Uterus (tissue), 4 donors: Measurements from ENCODE around the gene DNAH7. TPM values are rescaled to one million over a fixed set of nuclear protein-coding genes. Genes with fewer than 3 reads are reported as not detected.

Experiments used
- DNase-seq, 2 donors: peaks; one replicate each; pipeline ENCODE4 v3.0.0-alpha.2; 2019 to 2020
- H3K27ac ChIP-seq, 2 donors: fragments of 200-600 bp; sonication (generic); 1 replicate in 1 of 2; 2 replicates in 1 of 2; pipeline ENCODE4 v1.5.1; 2016 to 2018
- H3K27me3 ChIP-seq, 2 donors: fragments of 200-600 bp; sonication (generic); one replicate each; pipeline ENCODE4 v1.5.1; 2018 to 2019; ENCODE audit warnings: control low read depth in 1 of 2
- H3K36me3 ChIP-seq, 2 donors: fragments of 200-600 bp; sonication (generic); one replicate each; pipeline ENCODE4 v1.5.1; 2019; ENCODE audit warnings: control low read depth in 1 of 2
- H3K4me1 ChIP-seq, 2 donors: fragments of 200-600 bp; sonication (generic); one replicate each; pipeline ENCODE4 v1.5.1; 2018 to 2019; ENCODE audit warnings: control low read depth in 1 of 2
- H3K4me3 ChIP-seq, 2 donors: fragments of 200-600 bp; sonication (generic); 1 replicate in 1 of 2; 2 replicates in 1 of 2; pipeline ENCODE4 v1.5.1; 2018 to 2019; ENCODE audit warnings: mild to moderate bottlenecking in 1 of 2
- H3K9me3 ChIP-seq, 2 donors: fragments of 200-600 bp; sonication (generic); one replicate each; pipeline ENCODE4 v1.5.1; 2019; ENCODE audit warnings: control low read depth in 1 of 2
- POLR2A ChIP-seq, 2 donors: fragments of 450-650 bp; IDR thresholded peaks; one replicate each; pipeline ENCODE4 v1.6.1; 2016; ENCODE audit warnings: antibody characterized with exemption in 2 of 2, mild to moderate bottlenecking in 1 of 2, moderate library complexity in 1 of 2
- intact Hi-C: fragments of 100-400 bp; cut with DNase I; formaldehyde crosslinking; loops from one replicate; pipeline ENCODE4 v1.15.1; 2023; ENCODE audit warnings: low total_unique reads
- total RNA-seq, 4 donors: library from RNA; depleted of rRNA in 3 of 4; stranded (reverse); fragments of >200 nt in 3 of 4; gene quantifications; one replicate each; pipeline versions ENCODE4 v1.1.0 to v1.2.4, GENCODE V29; 2014 to 2023
- TF ChIP-seq, protein P1 (sequence below), 4 experiments: fragments of 200-600 bp in 2 of 4; fragments of 450-650 bp in 2 of 4; sonication (generic) in 2 of 4; IDR thresholded peaks; one replicate each; pipeline ENCODE4 v1.5.1; 2016 to 2019; ENCODE audit warnings: antibody characterized with exemption in 4 of 4, mild to moderate bottlenecking in 2 of 4, moderate library complexity in 1 of 4
- donor health status: DM: yes; HTN: yes; CAD: no.

Gene DNAH7
- total RNA-seq, 4 donors from 2014 or later, result 0.26 to 10.0 (median 1.7) TPM

DNA sequence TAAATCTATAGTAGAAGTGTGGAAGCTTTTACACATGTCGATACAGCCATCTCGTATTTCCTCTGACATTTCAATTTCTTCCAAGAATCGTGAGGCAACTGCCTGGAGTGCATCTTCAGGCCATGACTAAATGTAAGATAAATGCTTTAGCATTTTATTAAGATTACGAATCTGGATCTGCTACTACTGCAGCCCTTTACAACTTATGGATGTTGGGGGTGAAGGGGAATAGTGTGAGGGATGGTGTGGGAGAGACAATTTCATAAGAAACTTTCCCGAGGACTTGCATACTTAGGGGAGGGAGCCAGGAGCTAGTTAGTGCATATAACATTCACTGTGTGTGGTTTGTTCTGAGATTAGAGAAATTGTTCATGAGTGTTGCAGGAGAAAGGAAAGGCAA is 206.8 kb downstream of the DNAH7 start:
- Histone ChIP-seq H3K4me3 (no peak overlapping the region), H3K36me3 (no peaks in the 10 kb centered on the region), H3K9me3 (no peaks in the 10 kb centered on the region), H3K27me3 (no peaks in the 10 kb centered on the region), H3K27ac (no peak overlapping the region), H3K4me1 (no peaks in the 10 kb centered on the region)
- TF ChIP-seq POLR2A (IDR thresholded peaks at IDR 0.05), result no peak
- TF ChIP-seq, protein P1, sequence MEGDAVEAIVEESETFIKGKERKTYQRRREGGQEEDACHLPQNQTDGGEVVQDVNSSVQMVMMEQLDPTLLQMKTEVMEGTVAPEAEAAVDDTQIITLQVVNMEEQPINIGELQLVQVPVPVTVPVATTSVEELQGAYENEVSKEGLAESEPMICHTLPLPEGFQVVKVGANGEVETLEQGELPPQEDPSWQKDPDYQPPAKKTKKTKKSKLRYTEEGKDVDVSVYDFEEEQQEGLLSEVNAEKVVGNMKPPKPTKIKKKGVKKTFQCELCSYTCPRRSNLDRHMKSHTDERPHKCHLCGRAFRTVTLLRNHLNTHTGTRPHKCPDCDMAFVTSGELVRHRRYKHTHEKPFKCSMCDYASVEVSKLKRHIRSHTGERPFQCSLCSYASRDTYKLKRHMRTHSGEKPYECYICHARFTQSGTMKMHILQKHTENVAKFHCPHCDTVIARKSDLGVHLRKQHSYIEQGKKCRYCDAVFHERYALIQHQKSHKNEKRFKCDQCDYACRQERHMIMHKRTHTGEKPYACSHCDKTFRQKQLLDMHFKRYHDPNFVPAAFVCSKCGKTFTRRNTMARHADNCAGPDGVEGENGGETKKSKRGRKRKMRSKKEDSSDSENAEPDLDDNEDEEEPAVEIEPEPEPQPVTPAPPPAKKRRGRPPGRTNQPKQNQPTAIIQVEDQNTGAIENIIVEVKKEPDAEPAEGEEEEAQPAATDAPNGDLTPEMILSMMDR (IDR thresholded peaks at IDR 0.05), result no peak
- intact Hi-C loops, result no loop called here
- DNase-seq, result no peak

DNA sequence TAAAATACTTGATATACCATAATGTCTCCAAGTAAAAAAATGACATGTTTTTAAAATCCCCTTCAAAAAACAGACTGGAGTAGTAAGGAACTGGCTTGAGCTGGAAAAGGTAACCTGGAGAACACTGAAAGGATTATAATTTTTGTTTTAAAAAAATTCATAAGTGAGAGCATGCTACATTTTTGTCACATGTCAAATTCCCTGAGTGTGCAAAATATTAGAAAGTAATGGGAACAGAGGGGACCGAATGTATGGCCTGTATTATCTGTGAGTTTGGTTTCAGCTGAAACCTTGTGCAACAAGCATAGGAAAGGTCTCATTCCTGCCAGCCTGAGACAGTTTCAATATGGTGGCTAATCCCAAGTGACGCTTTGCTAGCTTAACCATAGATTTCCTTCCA is 209.1 kb downstream of the DNAH7 start:
- DNase-seq, result no peak
- Histone ChIP-seq H3K36me3 (no peaks in the 10 kb centered on the region), H3K27ac (no peak overlapping the region), H3K4me1 (no peaks in the 10 kb centered on the region), H3K9me3 (no peaks in the 10 kb centered on the region), H3K4me3 (no peak overlapping the region), H3K27me3 (no peaks in the 10 kb centered on the region)
- intact Hi-C loops, result no loop called here
- TF ChIP-seq, protein P1 (IDR thresholded peaks at IDR 0.05), result no peak
- no peak for TF ChIP-seq POLR2A (IDR thresholded peaks at IDR 0.05)

DNA sequence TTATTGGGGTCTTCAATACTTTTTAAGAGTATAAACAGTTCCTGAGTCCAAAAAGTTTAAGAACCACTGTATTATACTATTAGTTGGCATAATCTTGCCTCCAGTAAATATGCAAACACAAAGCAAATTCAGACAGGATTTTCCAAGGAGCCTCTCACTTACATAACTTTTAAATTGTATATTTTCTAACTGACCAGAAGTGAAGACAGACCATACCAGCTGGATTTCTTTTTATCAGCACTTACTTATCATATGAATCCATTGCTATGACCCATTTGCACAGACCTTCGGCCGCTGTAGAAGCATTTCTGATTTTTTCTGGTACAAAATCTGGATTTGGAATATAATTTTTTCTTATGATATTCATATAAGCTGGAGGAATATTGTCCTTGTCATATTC is 211.5 kb downstream of the DNAH7 start:
- Histone ChIP-seq H3K4me3 (no peak overlapping the region), H3K27me3 (no peaks in the 10 kb centered on the region), H3K9me3 (no peaks in the 10 kb centered on the region), H3K36me3 (no peaks in the 10 kb centered on the region), H3K4me1 (no peaks in the 10 kb centered on the region), H3K27ac (no peak overlapping the region)
- no peak for TF ChIP-seq POLR2A (IDR thresholded peaks at IDR 0.05)
- TF ChIP-seq, protein P1 (IDR thresholded peaks at IDR 0.05), result no peak
- intact Hi-C loops, result no loop called here
- DNase-seq, result no peak

DNA sequence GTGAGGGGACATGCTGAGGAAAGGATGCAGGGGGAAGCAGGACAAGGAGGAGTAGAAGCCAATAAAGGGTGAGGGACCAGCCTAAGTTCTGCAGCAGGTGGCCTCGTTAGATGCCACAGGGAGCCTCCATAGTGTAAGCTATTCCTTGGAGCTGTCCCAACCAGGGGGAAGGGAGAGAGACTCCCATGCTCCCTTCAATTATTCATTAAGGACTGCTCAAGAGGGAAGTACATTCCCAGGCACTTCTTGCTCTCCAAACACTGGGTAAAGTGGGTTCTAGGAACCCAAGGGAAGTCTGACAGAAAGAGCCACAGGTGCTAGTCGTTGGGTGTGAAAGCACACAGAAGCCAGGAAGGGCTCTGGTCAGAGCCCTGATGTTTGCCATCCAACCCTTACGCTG is 217.9 kb downstream of the DNAH7 start:
- Histone ChIP-seq H3K27ac (no peak overlapping the region), H3K27me3 (no peaks in the 10 kb centered on the region), H3K4me1 (no peaks in the 10 kb centered on the region), H3K4me3 (no peak overlapping the region), H3K36me3 (no peaks in the 10 kb centered on the region), H3K9me3 (no peaks in the 10 kb centered on the region)
- intact Hi-C loops, result no loop called here
- DNase-seq, result no peak
- TF ChIP-seq, protein P1 (IDR thresholded peaks at IDR 0.05), result no peak
- no peak for TF ChIP-seq POLR2A (IDR thresholded peaks at IDR 0.05)

DNA sequence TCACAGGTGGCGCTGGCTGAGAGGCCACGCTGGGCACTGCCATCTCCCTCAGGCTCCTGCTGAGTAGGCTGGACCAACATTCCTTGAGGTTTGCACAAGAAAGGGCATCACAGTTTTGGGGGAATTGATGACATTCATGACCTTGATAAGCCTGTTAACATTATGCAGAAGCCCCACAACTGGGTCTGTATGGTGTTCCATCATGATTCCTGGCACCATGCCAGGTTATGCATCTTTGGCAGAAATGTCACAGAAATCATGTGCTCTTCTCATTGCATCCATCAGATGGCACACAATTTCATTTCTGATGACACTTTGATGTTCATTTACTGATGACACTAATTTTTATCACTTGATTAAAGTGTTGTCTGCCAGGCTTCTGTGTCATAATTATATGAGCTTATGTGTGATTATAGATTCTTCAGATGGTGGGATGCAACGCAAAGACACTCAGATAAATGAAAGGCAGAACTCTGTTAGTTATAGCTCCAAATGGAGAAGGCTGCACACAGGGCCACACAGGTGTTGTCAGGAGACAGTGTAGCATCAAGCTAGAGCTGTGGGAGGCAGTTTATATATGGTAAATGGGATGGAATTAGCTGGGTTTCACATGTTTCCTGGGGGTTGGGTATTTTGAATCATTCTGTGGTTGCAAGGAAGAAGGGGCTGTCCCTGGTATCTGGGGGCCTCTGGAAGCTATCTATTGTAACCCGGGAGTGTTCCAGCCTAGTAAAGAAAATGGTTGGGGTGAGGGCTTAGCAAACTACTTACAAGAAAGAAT is 220.3 kb downstream of the DNAH7 start:
- intact Hi-C loops, result no loop called here
- Histone ChIP-seq H3K27ac (no peak overlapping the region), H3K4me1 (no peaks in the 10 kb centered on the region), H3K4me3 (no peak overlapping the region), H3K27me3 (no peaks in the 10 kb centered on the region), H3K36me3 (no peaks in the 10 kb centered on the region), H3K9me3 (no peaks in the 10 kb centered on the region)
- DNase-seq, result no peak
- TF ChIP-seq POLR2A (IDR thresholded peaks at IDR 0.05), result no peak
- TF ChIP-seq, protein P1 (IDR thresholded peaks at IDR 0.05), result no peak
